Measurements from ENCODE around the gene LGSN.

The LGSN gene

DNA sequence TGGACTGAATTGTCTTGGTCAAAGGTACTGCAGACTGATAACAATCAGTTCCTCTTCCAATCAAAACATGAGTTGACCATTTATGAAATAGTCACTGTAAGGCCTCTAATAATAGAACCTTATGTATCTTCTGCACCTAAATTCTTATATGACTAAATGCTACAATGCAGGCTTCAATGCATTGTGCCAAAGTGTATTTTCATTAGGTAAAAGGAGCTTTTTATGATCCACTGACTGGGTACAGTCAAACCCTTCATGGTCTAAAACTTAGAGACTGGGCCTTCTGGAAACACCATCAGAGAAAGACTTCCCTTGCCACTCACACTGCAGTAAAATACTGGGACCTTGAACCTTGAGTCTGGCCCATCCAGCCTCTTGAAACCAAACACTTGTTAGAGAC is 16.3 kb downstream of the LGSN start:
- no peak for TF ChIP-seq SPI1 (IDR thresholded peaks at IDR 0.05; ENCODE audit: borderline replicate concordance, low read depth)
- TF ChIP-seq POLR2AphosphoS5 (IDR thresholded peaks at IDR 0.05; ENCODE audit: low read depth) = no peak
- no peak for TF ChIP-seq GABPA (IDR thresholded peaks at IDR 0.05; ENCODE audit: low read depth)
- TF ChIP-seq, protein P1, sequence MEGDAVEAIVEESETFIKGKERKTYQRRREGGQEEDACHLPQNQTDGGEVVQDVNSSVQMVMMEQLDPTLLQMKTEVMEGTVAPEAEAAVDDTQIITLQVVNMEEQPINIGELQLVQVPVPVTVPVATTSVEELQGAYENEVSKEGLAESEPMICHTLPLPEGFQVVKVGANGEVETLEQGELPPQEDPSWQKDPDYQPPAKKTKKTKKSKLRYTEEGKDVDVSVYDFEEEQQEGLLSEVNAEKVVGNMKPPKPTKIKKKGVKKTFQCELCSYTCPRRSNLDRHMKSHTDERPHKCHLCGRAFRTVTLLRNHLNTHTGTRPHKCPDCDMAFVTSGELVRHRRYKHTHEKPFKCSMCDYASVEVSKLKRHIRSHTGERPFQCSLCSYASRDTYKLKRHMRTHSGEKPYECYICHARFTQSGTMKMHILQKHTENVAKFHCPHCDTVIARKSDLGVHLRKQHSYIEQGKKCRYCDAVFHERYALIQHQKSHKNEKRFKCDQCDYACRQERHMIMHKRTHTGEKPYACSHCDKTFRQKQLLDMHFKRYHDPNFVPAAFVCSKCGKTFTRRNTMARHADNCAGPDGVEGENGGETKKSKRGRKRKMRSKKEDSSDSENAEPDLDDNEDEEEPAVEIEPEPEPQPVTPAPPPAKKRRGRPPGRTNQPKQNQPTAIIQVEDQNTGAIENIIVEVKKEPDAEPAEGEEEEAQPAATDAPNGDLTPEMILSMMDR (IDR thresholded peaks at IDR 0.05; ENCODE audit: insufficient read depth, low read length) = no peak
- TF ChIP-seq, protein P2, sequence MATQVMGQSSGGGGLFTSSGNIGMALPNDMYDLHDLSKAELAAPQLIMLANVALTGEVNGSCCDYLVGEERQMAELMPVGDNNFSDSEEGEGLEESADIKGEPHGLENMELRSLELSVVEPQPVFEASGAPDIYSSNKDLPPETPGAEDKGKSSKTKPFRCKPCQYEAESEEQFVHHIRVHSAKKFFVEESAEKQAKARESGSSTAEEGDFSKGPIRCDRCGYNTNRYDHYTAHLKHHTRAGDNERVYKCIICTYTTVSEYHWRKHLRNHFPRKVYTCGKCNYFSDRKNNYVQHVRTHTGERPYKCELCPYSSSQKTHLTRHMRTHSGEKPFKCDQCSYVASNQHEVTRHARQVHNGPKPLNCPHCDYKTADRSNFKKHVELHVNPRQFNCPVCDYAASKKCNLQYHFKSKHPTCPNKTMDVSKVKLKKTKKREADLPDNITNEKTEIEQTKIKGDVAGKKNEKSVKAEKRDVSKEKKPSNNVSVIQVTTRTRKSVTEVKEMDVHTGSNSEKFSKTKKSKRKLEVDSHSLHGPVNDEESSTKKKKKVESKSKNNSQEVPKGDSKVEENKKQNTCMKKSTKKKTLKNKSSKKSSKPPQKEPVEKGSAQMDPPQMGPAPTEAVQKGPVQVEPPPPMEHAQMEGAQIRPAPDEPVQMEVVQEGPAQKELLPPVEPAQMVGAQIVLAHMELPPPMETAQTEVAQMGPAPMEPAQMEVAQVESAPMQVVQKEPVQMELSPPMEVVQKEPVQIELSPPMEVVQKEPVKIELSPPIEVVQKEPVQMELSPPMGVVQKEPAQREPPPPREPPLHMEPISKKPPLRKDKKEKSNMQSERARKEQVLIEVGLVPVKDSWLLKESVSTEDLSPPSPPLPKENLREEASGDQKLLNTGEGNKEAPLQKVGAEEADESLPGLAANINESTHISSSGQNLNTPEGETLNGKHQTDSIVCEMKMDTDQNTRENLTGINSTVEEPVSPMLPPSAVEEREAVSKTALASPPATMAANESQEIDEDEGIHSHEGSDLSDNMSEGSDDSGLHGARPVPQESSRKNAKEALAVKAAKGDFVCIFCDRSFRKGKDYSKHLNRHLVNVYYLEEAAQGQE (IDR thresholded peaks at IDR 0.05; ENCODE audit: insufficient replicate concordance, low read depth) = no peak
- no peak for DNase-seq (ENCODE audit: low read depth in 1 of 2, low spot score in 1 of 2)
- Histone ChIP-seq H3K4me3 (replicated peaks; ENCODE audit: insufficient read depth, low read length) (no peak overlapping the region), H3K27ac (replicated peaks) (no peak overlapping the region), H3K27me3 (ENCODE audit: insufficient read depth, poor library complexity, severe bottlenecking) (no peaks in the 10 kb centered on the region)

GRCh38 chr6:63299667-63300066 is 20.1 kb downstream of the LGSN start:
- Histone ChIP-seq H3K27me3 (ENCODE audit: insufficient read depth, poor library complexity, severe bottlenecking) (no peaks in the 10 kb centered on the region), H3K4me3 (replicated peaks; ENCODE audit: insufficient read depth, low read length) (no peak overlapping the region), H3K27ac (replicated peaks) (no peak overlapping the region)
- DNase-seq (ENCODE audit: low read depth in 1 of 2, low spot score in 1 of 2) = no peak
- TF ChIP-seq, protein P1 (IDR thresholded peaks at IDR 0.05; ENCODE audit: insufficient read depth, low read length) = no peak
- no peak for TF ChIP-seq SPI1 (IDR thresholded peaks at IDR 0.05; ENCODE audit: borderline replicate concordance, low read depth)
- TF ChIP-seq, protein P2 (IDR thresholded peaks at IDR 0.05; ENCODE audit: insufficient replicate concordance, low read depth) = no peak
- TF ChIP-seq GABPA (IDR thresholded peaks at IDR 0.05; ENCODE audit: low read depth) = no peak
- TF ChIP-seq POLR2AphosphoS5 (IDR thresholded peaks at IDR 0.05; ENCODE audit: low read depth) = no peak

GRCh38 chr6:63295553-63296194 is 24.1 kb downstream of the LGSN start:
- Histone ChIP-seq H3K27ac (replicated peaks) (no peak overlapping the region), H3K4me3 (replicated peaks; ENCODE audit: insufficient read depth, low read length) (no peak overlapping the region), H3K27me3 (ENCODE audit: insufficient read depth, poor library complexity, severe bottlenecking) (no peaks in the 10 kb centered on the region)
- DNase-seq (ENCODE audit: low read depth in 1 of 2, low spot score in 1 of 2) = no peak
- TF ChIP-seq, protein P1 (IDR thresholded peaks at IDR 0.05; ENCODE audit: insufficient read depth, low read length) = no peak
- no peak for TF ChIP-seq SPI1 (IDR thresholded peaks at IDR 0.05; ENCODE audit: borderline replicate concordance, low read depth)
- TF ChIP-seq, protein P2 (IDR thresholded peaks at IDR 0.05; ENCODE audit: insufficient replicate concordance, low read depth) = no peak
- no peak for TF ChIP-seq POLR2AphosphoS5 (IDR thresholded peaks at IDR 0.05; ENCODE audit: low read depth)
- no peak for TF ChIP-seq GABPA (IDR thresholded peaks at IDR 0.05; ENCODE audit: low read depth)
